ENCODE measurements around the gene IRF8.
A peak's percentile ranks its signal among the peaks of the same experiment; 100 is the strongest.

Gene IRF8

DNA sequence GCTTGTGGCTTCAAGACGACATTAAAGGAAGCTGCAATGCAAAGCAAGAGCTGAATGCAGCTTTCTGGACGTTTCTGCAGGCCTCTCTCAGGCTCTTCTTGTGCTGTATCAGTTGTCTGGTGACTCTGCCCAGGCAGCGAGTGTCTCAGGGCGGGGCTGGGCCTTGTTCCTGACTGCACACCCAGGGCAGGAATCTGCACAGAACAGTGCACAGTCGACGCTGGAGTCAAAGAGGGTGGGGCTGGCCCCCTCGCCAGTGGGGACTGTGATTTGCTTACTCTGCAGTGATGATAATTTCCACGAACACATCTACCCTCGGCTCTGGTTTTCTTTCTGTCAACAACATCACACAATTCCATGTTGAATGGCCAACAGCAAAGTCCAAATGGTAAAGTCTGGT lies 60.7 kb downstream of the IRF8 start:
- no peaks in the 10 kb centered on the region for H3K36me3 ChIP-seq (ENCODE audit: control insufficient read depth, insufficient read depth, low read length)
- H3K4me3 ChIP-seq (replicated peaks; ENCODE audit: low read depth, low read length), result no peak overlapping the region
- DNase-seq (ENCODE audit: extremely low read depth, insufficient read length), result no peak
- no peaks in the 10 kb centered on the region; the same call in 1 of the 2 replicates for H3K27me3 ChIP-seq (replicated peaks; ENCODE audit: control insufficient read depth, insufficient read depth, low read length)
- no peak for TF ChIP-seq CTCF (IDR thresholded peaks at IDR 0.05; ENCODE audit: insufficient read depth, low read length, poor library complexity, severe bottlenecking)

DNA sequence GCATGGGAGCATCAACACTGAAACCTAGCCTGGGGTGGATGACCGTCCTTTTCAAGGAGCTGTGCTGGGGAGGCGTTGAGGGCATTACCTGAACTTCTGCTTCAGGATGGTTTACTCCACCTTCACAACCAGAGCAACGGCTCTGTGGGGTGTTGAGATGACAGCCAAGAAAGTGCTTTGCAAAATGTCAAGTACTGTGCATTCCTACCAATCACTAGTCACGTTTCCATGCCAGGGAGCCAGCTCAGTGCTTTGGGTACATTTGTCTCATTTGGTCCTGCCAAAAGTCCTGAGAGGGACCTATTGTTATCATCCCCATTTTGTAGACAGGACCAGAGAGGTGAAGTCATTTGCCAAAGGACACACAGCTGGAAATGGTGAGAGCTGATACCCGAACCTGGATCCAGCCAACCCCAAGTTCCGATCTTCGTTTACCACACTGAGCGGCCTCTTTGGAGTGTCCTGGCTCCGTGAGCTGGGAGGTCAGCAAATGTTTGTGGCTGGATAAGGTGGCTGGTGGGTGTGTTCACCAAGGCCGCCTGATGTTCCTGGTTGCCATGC lies 61.6 kb downstream of the IRF8 start:
- no peak for DNase-seq (ENCODE audit: extremely low read depth, insufficient read length)
- TF ChIP-seq CTCF (IDR thresholded peaks at IDR 0.05; ENCODE audit: insufficient read depth, low read length, poor library complexity, severe bottlenecking), result no peak
- Histone ChIP-seq H3K4me3 (replicated peaks; ENCODE audit: low read depth, low read length) (no peak overlapping the region), H3K27me3 (replicated peaks; ENCODE audit: control insufficient read depth, insufficient read depth, low read length) (no peaks in the 10 kb centered on the region; the same call in 1 of the 2 replicates), H3K36me3 (ENCODE audit: control insufficient read depth, insufficient read depth, low read length) (no peaks in the 10 kb centered on the region)

DNA sequence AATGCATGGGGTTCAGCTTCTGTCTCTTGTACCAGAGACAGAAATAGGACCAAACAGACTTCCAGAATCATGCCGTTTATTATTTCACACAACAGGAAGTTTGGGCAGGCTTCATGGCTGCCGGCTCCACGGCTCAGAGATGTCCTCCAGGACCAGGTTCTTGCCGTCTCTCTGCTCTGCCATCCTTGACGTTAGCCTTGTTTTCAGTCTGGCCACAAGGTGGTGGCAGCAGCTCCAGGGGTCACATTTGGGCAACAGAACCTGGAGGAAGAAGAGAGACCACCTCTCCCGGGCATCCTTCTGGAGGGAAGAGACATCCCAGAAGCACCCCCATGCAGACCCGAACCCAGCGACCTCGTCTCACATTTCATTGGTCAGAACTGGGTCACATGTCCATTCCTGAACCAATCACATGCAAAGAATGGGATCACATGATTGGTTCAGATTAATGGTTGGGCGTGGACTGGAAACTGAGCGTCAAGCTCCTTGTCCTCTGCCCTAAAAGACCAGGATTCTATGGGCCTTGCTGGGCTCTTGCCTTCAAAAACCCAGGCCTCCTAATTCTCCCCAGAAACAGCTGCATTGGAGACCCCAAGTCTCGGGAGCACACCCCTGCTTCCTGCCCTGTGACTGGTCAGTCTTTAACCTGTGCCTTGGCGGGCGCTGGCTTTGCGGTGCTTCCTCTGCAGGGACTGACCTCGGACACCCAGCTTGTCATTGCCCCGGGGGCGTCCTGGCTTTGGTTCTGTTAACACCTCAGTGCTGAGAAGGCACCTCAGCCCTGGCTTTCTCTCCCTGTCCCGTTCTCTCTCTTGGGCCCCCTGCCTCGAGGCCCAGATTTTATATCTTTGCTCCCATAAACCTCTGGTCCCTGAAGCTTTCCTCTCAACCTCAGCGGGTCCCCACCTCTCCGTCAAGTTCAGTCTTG lies 63.3 kb downstream of the IRF8 start:
- no peaks in the 10 kb centered on the region; the same call in 1 of the 2 replicates for H3K27me3 ChIP-seq (replicated peaks; ENCODE audit: control insufficient read depth, insufficient read depth, low read length)
- TF ChIP-seq CTCF (IDR thresholded peaks at IDR 0.05; ENCODE audit: insufficient read depth, low read length, poor library complexity, severe bottlenecking), result peak; percentile 23
- no peak for DNase-seq (ENCODE audit: extremely low read depth, insufficient read length)
- H3K36me3 ChIP-seq (ENCODE audit: control insufficient read depth, insufficient read depth, low read length), result no peaks in the 10 kb centered on the region
- H3K4me3 ChIP-seq (replicated peaks; ENCODE audit: low read depth, low read length), result no peak overlapping the region

DNA sequence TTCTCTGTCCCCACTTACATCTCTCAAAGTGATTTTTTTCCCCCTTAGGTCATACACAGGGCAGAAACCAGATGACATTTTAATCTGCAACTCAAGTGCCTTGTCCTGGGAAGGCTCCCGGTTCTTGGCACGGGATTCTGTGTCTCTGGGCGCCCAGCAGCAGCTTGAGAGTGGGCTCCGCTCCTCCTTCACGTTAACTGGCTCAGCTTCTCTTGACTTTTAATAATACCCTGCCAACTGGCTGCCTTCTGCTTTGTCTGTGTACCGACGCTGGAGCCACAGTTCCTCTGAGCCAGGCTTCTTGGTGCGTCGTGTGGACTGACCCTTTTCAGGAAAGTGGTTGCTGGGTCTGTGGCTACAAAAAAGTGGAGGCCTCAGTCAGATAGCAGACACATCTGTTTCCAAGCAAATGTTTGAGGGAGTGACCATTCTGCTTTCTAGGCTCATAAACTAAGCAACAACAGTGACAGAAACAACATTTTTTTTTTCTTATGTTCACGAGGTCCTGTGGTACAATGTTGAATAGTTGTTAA lies 64.9 kb downstream of the IRF8 start:
- Histone ChIP-seq H3K4me3 (replicated peaks; ENCODE audit: low read depth, low read length) (no peak overlapping the region), H3K27me3 (replicated peaks; ENCODE audit: control insufficient read depth, insufficient read depth, low read length) (no peaks in the 10 kb centered on the region; the same call in 1 of the 2 replicates), H3K36me3 (ENCODE audit: control insufficient read depth, insufficient read depth, low read length) (no peaks in the 10 kb centered on the region)
- DNase-seq (ENCODE audit: extremely low read depth, insufficient read length), result no peak
- TF ChIP-seq CTCF (IDR thresholded peaks at IDR 0.05; ENCODE audit: insufficient read depth, low read length, poor library complexity, severe bottlenecking), result no peak

DNA sequence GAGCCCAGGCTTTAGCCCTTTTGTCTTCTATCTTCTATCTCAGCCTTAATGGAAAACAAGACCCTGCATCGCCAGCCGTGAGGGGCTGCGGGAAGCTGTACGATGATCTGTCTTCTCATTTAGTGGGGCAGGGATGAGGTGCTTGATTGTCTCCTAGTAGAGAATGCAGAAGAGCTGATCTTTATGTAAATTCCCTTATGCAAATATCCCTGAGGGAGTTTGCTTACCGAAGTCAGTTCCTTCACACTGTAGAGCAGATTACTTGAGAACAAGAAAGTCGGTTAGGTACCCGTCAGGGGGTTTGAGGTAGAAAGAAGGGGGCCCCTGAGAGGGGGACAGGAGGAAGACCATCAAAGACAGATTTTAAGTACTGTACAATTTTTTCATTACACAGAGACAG lies 66.2 kb downstream of the IRF8 start:
- TF ChIP-seq CTCF (IDR thresholded peaks at IDR 0.05; ENCODE audit: insufficient read depth, low read length, poor library complexity, severe bottlenecking), result no peak
- DNase-seq (ENCODE audit: extremely low read depth, insufficient read length), result no peak
- Histone ChIP-seq H3K27me3 (replicated peaks; ENCODE audit: control insufficient read depth, insufficient read depth, low read length) (no peaks in the 10 kb centered on the region; the same call in 1 of the 2 replicates), H3K4me3 (replicated peaks; ENCODE audit: low read depth, low read length) (no peak overlapping the region), H3K36me3 (ENCODE audit: control insufficient read depth, insufficient read depth, low read length) (no peaks in the 10 kb centered on the region)
